Suprapubic skin (tissue), 4 donors: Measurements from ENCODE around the gene ZCCHC2. TPM values are rescaled to one million over a fixed set of nuclear protein-coding genes. Genes with fewer than 3 reads are reported as not detected.

Experiments
- DNase-seq, 2 donors: peaks; one replicate each; pipeline ENCODE4 v3.0.0-alpha.2; 2019; ENCODE audit warnings: low spot score in 2 of 2
- H3K27ac ChIP-seq: fragments of 200-600 bp; sonication (generic); one replicate; pipeline ENCODE4 v1.5.1; 2019
- H3K27me3 ChIP-seq: fragments of 200-600 bp; sonication (generic); one replicate; pipeline ENCODE4 v1.5.1; 2019
- H3K36me3 ChIP-seq: fragments of 200-600 bp; sonication (generic); one replicate; pipeline ENCODE4 v1.5.1; 2019
- H3K4me1 ChIP-seq: fragments of 200-600 bp; sonication (generic); one replicate; pipeline ENCODE4 v1.5.1; 2019
- H3K4me3 ChIP-seq: fragments of 200-600 bp; sonication (generic); one replicate; pipeline ENCODE4 v1.5.1; 2019; ENCODE audit warnings: mild to moderate bottlenecking
- H3K9me3 ChIP-seq: fragments of 200-600 bp; sonication (generic); one replicate; pipeline ENCODE4 v1.5.1; 2019
- CTCF ChIP-seq, 2 donors: fragments of 200-600 bp in 1 of 2; fragments of 450-650 bp in 1 of 2; sonication (generic) in 1 of 2; IDR thresholded peaks; one replicate each; pipeline ENCODE4 v1.5.1; 2016 to 2019; ENCODE audit warnings: antibody characterized with exemption in 2 of 2, mild to moderate bottlenecking in 1 of 2, moderate library complexity in 1 of 2
- EP300 ChIP-seq: sonication (generic); formaldehyde crosslinking; IDR thresholded peaks from one replicate; pipeline ENCODE4 v1.6.1; 2017; ENCODE audit warnings: antibody characterized with exemption
- POLR2A ChIP-seq, 2 donors: fragments of 450-650 bp; IDR thresholded peaks; one replicate each; pipeline ENCODE4 v1.6.1; 2017; ENCODE audit warnings: antibody characterized with exemption in 2 of 2, mild to moderate bottlenecking in 2 of 2, moderate library complexity in 2 of 2
- POLR2AphosphoS5 ChIP-seq, 3 donors: sonication (generic); formaldehyde crosslinking; IDR thresholded peaks; one replicate each; pipeline ENCODE4 v1.6.1; 2017; ENCODE audit warnings: antibody characterized with exemption in 3 of 3
- WGBS: methylation state at CpG from one replicate; pipeline ENCODE4 v1.1.5; 2018; 5-methylcytosine and 5-hydroxymethylcytosine counted together
- total RNA-seq, 4 donors: library from RNA; depleted of rRNA; stranded (reverse); fragments of >200 nt; gene quantifications; one replicate each; pipeline ENCODE4 v1.1.0, GENCODE V29; 2016

The ZCCHC2 gene
- total RNA-seq, 4 donors from 2014 or later: 22.7 to 43.5 (median 32.4) TPM

GRCh38 chr18:62486290-62486964 lies 36.4 kb upstream of the ZCCHC2 start:
- Histone ChIP-seq H3K27ac (peak overlapping the region; percentile 30), H3K4me1 (peaks cover 9% of the 10 kb centered on the region), H3K4me3 (no peak overlapping the region), H3K27me3 (peaks cover 4% of the 10 kb centered on the region), H3K9me3 (peaks cover 5% of the 10 kb centered on the region), H3K36me3 (no peaks in the 10 kb centered on the region)
- no peak for TF ChIP-seq POLR2AphosphoS5 (IDR thresholded peaks at IDR 0.05)
- no peak for TF ChIP-seq POLR2A (IDR thresholded peaks at IDR 0.05)
- TF ChIP-seq EP300: no peak
- no peak for TF ChIP-seq CTCF (IDR thresholded peaks at IDR 0.05)
- no peak for DNase-seq
- WGBS: 62% methylated on average over 4 of the region's 4 CpGs

GRCh38 chr18:62487161-62487560 lies 35.7 kb upstream of the ZCCHC2 start:
- peaks cover under 1% of the 10 kb centered on the region for H3K9me3 ChIP-seq
- peaks cover 4% of the 10 kb centered on the region for H3K27me3 ChIP-seq
- H3K27ac ChIP-seq: no peak overlapping the region
- WGBS: 86% methylated on average over 5 of the region's 5 CpGs
- TF ChIP-seq CTCF (IDR thresholded peaks at IDR 0.05) (no peak), POLR2A (IDR thresholded peaks at IDR 0.05) (no peak), POLR2AphosphoS5 (IDR thresholded peaks at IDR 0.05) (no peak)
- no peaks in the 10 kb centered on the region for H3K36me3 ChIP-seq
- DNase-seq: no peak
- H3K4me1 ChIP-seq: peaks cover 9% of the 10 kb centered on the region
- no peak overlapping the region for H3K4me3 ChIP-seq

DNA sequence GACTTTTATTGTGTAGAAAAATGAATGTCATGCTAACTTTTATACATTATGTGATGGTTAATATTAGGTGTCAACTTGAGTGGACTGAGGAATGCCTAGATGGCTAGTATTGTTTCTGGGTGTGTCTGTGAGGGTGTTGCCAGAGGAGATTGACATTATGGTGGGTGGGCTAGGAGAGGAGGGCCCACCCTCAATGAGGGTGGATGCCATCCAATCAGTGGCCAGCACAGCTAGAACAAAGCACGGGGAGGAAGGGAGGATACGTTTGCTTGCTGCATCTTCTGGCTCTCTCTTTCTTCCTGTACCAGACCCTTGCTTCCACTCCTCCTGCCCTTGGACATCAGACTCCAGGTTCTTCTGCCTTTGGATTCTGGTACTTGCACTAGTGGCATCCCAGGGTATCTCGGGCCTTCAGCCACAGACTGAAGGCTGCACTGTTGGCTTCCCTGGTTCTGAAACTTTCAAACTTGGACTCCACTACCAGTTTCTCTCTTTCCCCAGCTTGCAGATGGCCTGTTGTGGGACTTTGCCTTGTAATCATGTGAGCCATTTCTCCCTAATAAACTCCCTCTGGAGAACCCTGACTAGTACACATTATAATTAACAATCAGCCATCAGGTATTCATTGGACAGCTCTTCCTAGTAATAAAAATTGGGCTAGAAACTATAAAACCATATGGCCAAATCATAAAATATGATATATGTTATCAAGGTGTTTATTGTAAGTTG lies 31.7 kb upstream of the ZCCHC2 start:
- H3K9me3 ChIP-seq: no peaks in the 10 kb centered on the region
- TF ChIP-seq POLR2AphosphoS5 (IDR thresholded peaks at IDR 0.05) (no peak), CTCF (IDR thresholded peaks at IDR 0.05) (no peak), EP300 (no peak), POLR2A (IDR thresholded peaks at IDR 0.05) (no peak)
- H3K36me3 ChIP-seq: no peaks in the 10 kb centered on the region
- H3K4me3 ChIP-seq: no peak overlapping the region
- peaks cover 2% of the 10 kb centered on the region for H3K4me1 ChIP-seq
- H3K27me3 ChIP-seq: peaks cover 4% of the 10 kb centered on the region
- WGBS: 57% methylated on average over 3 of the region's 3 CpGs
- no peak for DNase-seq
- no peak overlapping the region for H3K27ac ChIP-seq

- 87% methylated on average over 17 of the region's 17 CpGs for WGBS
- H3K4me1 ChIP-seq: no peaks in the 10 kb centered on the region
- no peak for TF ChIP-seq EP300
- TF ChIP-seq CTCF (IDR thresholded peaks at IDR 0.05): no peak
- no peak for TF ChIP-seq POLR2AphosphoS5 (IDR thresholded peaks at IDR 0.05)
- no peak for TF ChIP-seq POLR2A (IDR thresholded peaks at IDR 0.05)
- no peaks in the 10 kb centered on the region for H3K36me3 ChIP-seq
- H3K27me3 ChIP-seq: peaks cover 4% of the 10 kb centered on the region
- no peaks in the 10 kb centered on the region for H3K9me3 ChIP-seq
- DNase-seq: no peak
- H3K27ac ChIP-seq: no peak overlapping the region
- no peak overlapping the region for H3K4me3 ChIP-seq
Observed at GRCh38 chr18:62493033-62493862, 29.6 kb upstream of the ZCCHC2 start.

DNA sequence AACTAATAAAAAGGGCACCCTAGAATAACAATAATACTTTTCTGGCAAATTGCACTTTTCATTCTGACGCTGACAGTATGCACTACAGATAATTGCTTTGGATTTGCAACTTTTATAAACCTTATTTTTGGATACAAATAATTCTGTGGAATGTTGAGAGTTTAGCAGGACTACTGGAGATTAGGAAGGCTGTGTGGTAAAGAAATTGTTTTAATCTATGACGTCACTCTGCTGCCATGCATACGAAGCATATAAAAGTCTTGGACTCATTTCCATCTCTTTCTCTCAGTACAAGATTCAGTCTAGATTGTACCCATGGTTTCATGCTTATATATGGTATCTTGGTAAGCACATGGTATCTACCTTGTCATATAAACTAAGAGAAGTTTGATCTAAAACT lies 28.1 kb upstream of the ZCCHC2 start:
- Histone ChIP-seq H3K4me1 (no peaks in the 10 kb centered on the region), H3K9me3 (no peaks in the 10 kb centered on the region), H3K27ac (no peak overlapping the region), H3K4me3 (no peak overlapping the region), H3K27me3 (peaks cover 4% of the 10 kb centered on the region), H3K36me3 (no peaks in the 10 kb centered on the region)
- WGBS: 42% methylated on average over 3 of the region's 3 CpGs
- no peak for TF ChIP-seq EP300
- no peak for TF ChIP-seq POLR2A (IDR thresholded peaks at IDR 0.05)
- TF ChIP-seq CTCF (IDR thresholded peaks at IDR 0.05): no peak
- TF ChIP-seq POLR2AphosphoS5 (IDR thresholded peaks at IDR 0.05): no peak
- no peak for DNase-seq
